UCSD-AML1 (cell line): Measurements from ENCODE around the gene SNX32.
"Not testable (repeated sequence)": the region's sequence is repeated elsewhere in the genome, so short reads cannot be mapped to it uniquely, and the experiment has no call there.

Experiments
- DNase-seq: peaks from one replicate; lab custom pipeline; 2025; ENCODE audit not compliant: unreplicated experiment; lab: John Stamatoyannopoulos, UW

The SNX32 gene

GRCh38 chr11:65883058-65883761 is 49.4 kb downstream of the SNX32 start:
- no peak for DNase-seq

GRCh38 chr11:65883786-65884715 is 50.3 kb downstream of the SNX32 start:
- DNase-seq: no peak

GRCh38 chr11:65884716-65885092 is 50.9 kb downstream of the SNX32 start:
- DNase-seq: peak; percentile 81

- DNase-seq: no peak
Observed at GRCh38 chr11:65885231-65885630, 51.5 kb downstream of the SNX32 start.

- no peak for DNase-seq
Observed at GRCh38 chr11:65885808-65886536, 52.2 kb downstream of the SNX32 start.

GRCh38 chr11:65886826-65887722 is 53.3 kb downstream of the SNX32 start:
- no peak for DNase-seq

GRCh38 chr11:65887723-65888162 is 54.0 kb downstream of the SNX32 start:
- no peak for DNase-seq

- peak; percentile 98 for DNase-seq
Observed at GRCh38 chr11:65888163-65888814, 54.5 kb downstream of the SNX32 start, which contains the start of gene FIBP. FIBP (minus strand) TSS chr11:65888471; CDS start chr11:65888418, 53 bp downstream.

GRCh38 chr11:65890324-65891218 is 56.8 kb downstream of the SNX32 start, which contains the start of gene CCDC85B:
CCDC85B (plus strand) TSS chr11:65890673; CDS start chr11:65890784, 111 bp downstream.
- DNase-seq: peak; percentile 98

GRCh38 chr11:65891219-65892136 is 57.7 kb downstream of the SNX32 start:
- DNase-seq: peak; percentile 76

- DNase-seq: not testable (repeated sequence)
Observed at GRCh38 chr11:65892137-65892540, 58.4 kb downstream of the SNX32 start.

- DNase-seq: no peak
Observed at GRCh38 chr11:65892661-65893317, 59.0 kb downstream of the SNX32 start.

GRCh38 chr11:65894034-65894591 is 60.4 kb downstream of the SNX32 start:
- peak; percentile 72 for DNase-seq

- no peak for DNase-seq
Observed at GRCh38 chr11:65895482-65895981, 61.8 kb downstream of the SNX32 start.

- DNase-seq: no peak
Observed at GRCh38 chr11:65896034-65896999, 62.6 kb downstream of the SNX32 start.
